CD4-positive, alpha-beta memory T cell (primary cell): ENCODE measurements around the gene EMP1. TPM values are rescaled to one million over a fixed set of nuclear protein-coding genes. Genes with fewer than 3 reads are reported as not detected.

Experiments used
- CTCF ChIA-PET: fragments of 350-600 bp; sonication (Branson Sonifier 250); formaldehyde crosslinking; loops from one replicate; lab custom pipeline; 2021; ENCODE audit warnings: inconsistent platforms; ENCODE audit not compliant: partially characterized antibody; lab: Charles Lee
- POLR2A ChIA-PET: fragments of 350-600 bp; sonication (Branson Sonifier 250); formaldehyde crosslinking; loops from one replicate; lab custom pipeline; 2021; ENCODE audit not compliant: partially characterized antibody; lab: Charles Lee
- DNase-seq, 5 donors: peaks; one replicate each; pipeline versions ENCODE4 v3.0.0 to v3.0.0-alpha.2; 2020 to 2022; ENCODE audit warnings: mixed read lengths in 1 of 5
- H3K27ac ChIP-seq: one replicate; pipeline ENCODE4 v1.7.0; 2013; ENCODE audit warnings: low read depth, low read length
- H3K27me3 ChIP-seq: 2 replicates; pipeline ENCODE4 v1.7.0; 2013; ENCODE audit warnings: mild to moderate bottlenecking, low read length, moderate library complexity; ENCODE audit not compliant: insufficient read depth
- H3K36me3 ChIP-seq: 2 replicates; pipeline ENCODE4 v1.7.0; 2013; ENCODE audit warnings: mild to moderate bottlenecking, low read length, moderate library complexity; ENCODE audit not compliant: insufficient read depth
- H3K4me1 ChIP-seq: 2 replicates; pipeline ENCODE4 v1.7.0; 2013; ENCODE audit warnings: mild to moderate bottlenecking, low read length, moderate library complexity; ENCODE audit not compliant: insufficient read depth
- H3K4me3 ChIP-seq, 2 donors: one replicate each; pipeline ENCODE4 v1.7.0; 2013; ENCODE audit warnings: low read length in 2 of 2, mild to moderate bottlenecking in 1 of 2
- H3K9me3 ChIP-seq, 2 donors: one replicate each; pipeline ENCODE4 v1.7.0; 2013; ENCODE audit warnings: low read length in 2 of 2, control low read depth in 1 of 2; ENCODE audit not compliant: control insufficient read depth in 1 of 2
- H3K27ac Mint-ChIP-seq, 7 donors: one replicate each; pipeline ENCODE4 v1.8.0; 2020 to 2021; ENCODE audit warnings: mixed read lengths in 7 of 7, mild to moderate bottlenecking in 6 of 7, inconsistent platforms in 3 of 7, moderate library complexity in 3 of 7
- H3K27me3 Mint-ChIP-seq, 2 donors: one replicate each; pipeline ENCODE4 v1.8.0; 2020 to 2021; ENCODE audit warnings: mixed read lengths in 2 of 2
- H3K36me3 Mint-ChIP-seq, 2 donors: one replicate each; pipeline ENCODE4 v1.8.0; 2020 to 2021; ENCODE audit warnings: mixed read lengths in 2 of 2, inconsistent platforms in 1 of 2, mild to moderate bottlenecking in 1 of 2
- H3K4me1 Mint-ChIP-seq, 4 donors: one replicate each; pipeline ENCODE4 v1.8.0; 2020 to 2021; ENCODE audit warnings: mixed read lengths in 4 of 4, mild to moderate bottlenecking in 1 of 4
- H3K4me3 Mint-ChIP-seq, 8 donors: one replicate each; pipeline ENCODE4 v1.8.0; 2020 to 2021; ENCODE audit warnings: mixed read lengths in 8 of 8, mild to moderate bottlenecking in 7 of 8, moderate library complexity in 6 of 8, inconsistent platforms in 3 of 8
- H3K9me3 Mint-ChIP-seq, 8 donors: one replicate each; pipeline ENCODE4 v1.8.0; 2020 to 2021; ENCODE audit warnings: mixed read lengths in 8 of 8, mild to moderate bottlenecking in 5 of 8, inconsistent platforms in 3 of 8, moderate library complexity in 1 of 8
- intact Hi-C: fragments of 100-400 bp; cut with micrococcal nuclease; formaldehyde crosslinking; loops from one replicate; pipeline ENCODE4 v1.15.1; 2023
- polyA plus RNA-seq, 2 donors: library from polyadenylated mRNA; unstranded; fragments of 300-500 nt; fragmentation: Illumina TruSeq; gene quantifications; one replicate each; pipeline ENCODE4 v1.2.3, GENCODE V29; 2021
- total RNA-seq, 2 experiments: library from RNA; stranded (reverse); gene quantifications; one replicate each; pipeline ENCODE4 v1.2.3, GENCODE V29; 2021

The EMP1 gene
- total and polyA plus RNA-seq, 4 experiments from 2014 or later, result 0.50 to 5.8 (median 3.2) TPM

GRCh38 chr12:13210236-13211190, 14.0 kb downstream of the EMP1 start:
- Histone ChIP-seq H3K27me3 (no peaks in the 10 kb centered on the region), H3K27ac (no peak overlapping the region), H3K9me3 (no peaks in the 10 kb centered on the region), H3K36me3 (no peaks in the 10 kb centered on the region), H3K4me3 (no peak overlapping the region), H3K4me1 (peaks cover 19% of the 10 kb centered on the region)
- DNase-seq, result no peak
- Mint-ChIP-seq H3K27ac (no peak overlapping the region), H3K4me1 (peaks cover 11 to 28% (median 15%) of the 10 kb centered on the region in 4 donors), H3K4me3 (no peak overlapping the region), H3K9me3 (no peaks in the 10 kb centered on the region), H3K36me3 (no peaks in the 10 kb centered on the region), H3K27me3 (no peaks in the 10 kb centered on the region)
- POLR2A ChIA-PET, result interaction anchor here (4.2 kb wide), 1 partner anchor 110 kb away, joined by 52 read pairs; no protein-coding TSS in a partner anchor
- intact Hi-C loops, result loop anchor here (1.0 to 5.0 kb wide), 4 partner anchors 208 to 452 kb away; partner anchors contain the start of gene HEBP1
- CTCF ChIA-PET, result interaction anchor here (1.8 to 12.1 kb wide), 14 partner anchors 8 to 422 kb away, joined by 6 to 213 read pairs (median 20); partner anchors contain the start of genes EMP1 and GSG1

GRCh38 chr12:13211191-13211858, 14.8 kb downstream of the EMP1 start:
- intact Hi-C loops, result loop anchor here (1.0 to 5.0 kb wide), 4 partner anchors 209 to 451 kb away; partner anchors contain the start of gene HEBP1
- Histone ChIP-seq H3K27me3 (no peaks in the 10 kb centered on the region), H3K9me3 (no peaks in the 10 kb centered on the region), H3K4me3 (no peak overlapping the region), H3K36me3 (no peaks in the 10 kb centered on the region), H3K27ac (no peak overlapping the region), H3K4me1 (peaks cover 15% of the 10 kb centered on the region)
- DNase-seq, result no peak
- Mint-ChIP-seq H3K27me3 (no peaks in the 10 kb centered on the region), H3K27ac (peak overlapping the region in 6 of 7 donors; percentile 19 to 91 (median 79)), H3K4me1 (peaks cover 7 to 20% (median 12%) of the 10 kb centered on the region in 4 donors), H3K4me3 (peak overlapping the region in 6 of 8 donors; percentile 36 to 80 (median 51)), H3K9me3 (no peaks in the 10 kb centered on the region), H3K36me3 (no peaks in the 10 kb centered on the region)
- ChIA-PET CTCF (interaction anchor here (0.9 to 12.1 kb wide), 37 partner anchors 9 to 423 kb away, joined by 3 to 213 read pairs (median 7); partner anchors contain the start of genes EMP1, FAM234B and GSG1), POLR2A (interaction anchor here (0.9 to 4.2 kb wide), 4 partner anchors 111 to 295 kb away, joined by 3 to 52 read pairs (median 4); no protein-coding TSS in a partner anchor)

- Mint-ChIP-seq H3K36me3 (no peaks in the 10 kb centered on the region), H3K4me3 (peak overlapping the region; percentile 12 to 80 (median 47)), H3K27me3 (no peaks in the 10 kb centered on the region), H3K4me1 (peaks cover 5 to 13% (median 7%) of the 10 kb centered on the region in 4 donors), H3K27ac (peak overlapping the region in 6 of 7 donors; percentile 19 to 91 (median 79)), H3K9me3 (no peaks in the 10 kb centered on the region)
- no peaks in the 10 kb centered on the region for H3K36me3 ChIP-seq
- ChIA-PET CTCF (interaction anchor here (0.6 to 12.1 kb wide), 48 partner anchors 10 to 835 kb away, joined by 3 to 213 read pairs (median 4); partner anchors contain the start of genes EMP1, FAM234B and GSG1), POLR2A (interaction anchor here (0.6 to 4.2 kb wide), 8 partner anchors 32 to 425 kb away, joined by 3 to 52 read pairs (median 3); no protein-coding TSS in a partner anchor)
- H3K4me3 ChIP-seq, result no peak overlapping the region
- H3K9me3 ChIP-seq, result no peaks in the 10 kb centered on the region
- intact Hi-C loops, result loop anchor here (1.0 to 5.0 kb wide), 7 partner anchors 114 to 450 kb away; partner anchors contain the start of gene HEBP1
- H3K4me1 ChIP-seq, result peaks cover 10% of the 10 kb centered on the region
- H3K27me3 ChIP-seq, result no peaks in the 10 kb centered on the region
- DNase-seq, result peak; percentile 73 to 78 (median 76)
- no peak overlapping the region for H3K27ac ChIP-seq
Measured at GRCh38 chr12:13211859-13212664, 15.5 kb downstream of the EMP1 start.

GRCh38 chr12:13215056-13215455, 18.5 kb downstream of the EMP1 start:
- Histone ChIP-seq H3K27ac (no peak overlapping the region), H3K36me3 (no peaks in the 10 kb centered on the region), H3K4me3 (no peak overlapping the region), H3K27me3 (no peaks in the 10 kb centered on the region), H3K9me3 (no peaks in the 10 kb centered on the region), H3K4me1 (peaks cover 10% of the 10 kb centered on the region)
- Mint-ChIP-seq H3K27ac (no peak overlapping the region), H3K36me3 (peaks cover 0 to 11% of the 10 kb centered on the region in 2 donors), H3K4me1 (peaks cover 5 to 8% (median 6%) of the 10 kb centered on the region in 4 donors), H3K27me3 (no peaks in the 10 kb centered on the region), H3K4me3 (no peak overlapping the region), H3K9me3 (peaks cover 0 to 5% (median 3%) of the 10 kb centered on the region in 8 donors)
- ChIA-PET POLR2A (no interaction called here), CTCF (interaction anchor here (1.1 to 12.1 kb wide), 6 partner anchors 20 to 301 kb away, joined by 3 to 213 read pairs (median 31); partner anchors contain the start of gene GSG1)
- intact Hi-C loops, result no loop called here
- no peak for DNase-seq

DNA sequence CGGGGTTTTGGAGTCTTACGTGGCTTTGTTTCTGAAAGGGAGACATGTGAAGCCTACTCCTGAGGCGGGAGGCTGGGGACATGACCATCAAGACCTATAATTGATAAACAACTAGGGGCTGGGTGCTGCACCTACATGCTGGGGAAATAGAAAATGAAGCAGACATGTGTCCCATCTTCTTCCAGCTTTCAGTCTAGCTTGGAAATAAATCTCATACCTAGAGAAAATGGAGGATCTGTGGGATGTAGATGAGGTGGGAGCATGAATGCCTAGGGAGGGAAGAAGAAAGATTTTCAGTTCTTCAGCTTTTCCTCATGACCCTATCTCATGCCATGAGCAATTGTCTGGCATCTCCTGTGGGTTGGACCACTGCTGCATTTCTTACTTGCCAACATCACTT, 22.1 kb downstream of the EMP1 start:
- no peaks in the 10 kb centered on the region for H3K36me3 ChIP-seq
- Mint-ChIP-seq H3K36me3 (peaks cover 0 to 11% of the 10 kb centered on the region in 2 donors), H3K27ac (no peak overlapping the region), H3K9me3 (peaks cover 0 to 5% (median 3%) of the 10 kb centered on the region in 8 donors), H3K4me3 (no peak overlapping the region), H3K27me3 (peaks cover 0 to 2% of the 10 kb centered on the region in 2 donors), H3K4me1 (no peaks in the 10 kb centered on the region)
- no peaks in the 10 kb centered on the region for H3K9me3 ChIP-seq
- no peaks in the 10 kb centered on the region for H3K4me1 ChIP-seq
- ChIA-PET CTCF (interaction anchor here (1.1 to 12.1 kb wide), 3 partner anchors 13 to 304 kb away, joined by 3 to 179 read pairs (median 11); no protein-coding TSS in a partner anchor), POLR2A (no interaction called here)
- no peaks in the 10 kb centered on the region for H3K27me3 ChIP-seq
- H3K27ac ChIP-seq, result no peak overlapping the region
- no peak for DNase-seq
- intact Hi-C loops, result no loop called here
- no peak overlapping the region for H3K4me3 ChIP-seq

GRCh38 chr12:13219320-13219719, 22.8 kb downstream of the EMP1 start:
- Histone ChIP-seq H3K27ac (no peak overlapping the region), H3K4me3 (no peak overlapping the region), H3K9me3 (no peaks in the 10 kb centered on the region), H3K36me3 (no peaks in the 10 kb centered on the region), H3K27me3 (no peaks in the 10 kb centered on the region), H3K4me1 (no peaks in the 10 kb centered on the region)
- CTCF ChIA-PET, result interaction anchor here (1.1 to 12.1 kb wide), 3 partner anchors 14 to 305 kb away, joined by 3 to 179 read pairs (median 11); no protein-coding TSS in a partner anchor
- intact Hi-C loops, result no loop called here
- H3K27ac Mint-ChIP-seq, result no peak overlapping the region
- peaks cover 4% of the 10 kb centered on the region in 2 donors for H3K27me3 Mint-ChIP-seq
- H3K4me3 Mint-ChIP-seq, result no peak overlapping the region
- POLR2A ChIA-PET, result no interaction called here
- H3K9me3 Mint-ChIP-seq, result peaks cover 0 to 5% (median 3%) of the 10 kb centered on the region in 8 donors
- DNase-seq, result no peak
- peaks cover 0 to 11% of the 10 kb centered on the region in 2 donors for H3K36me3 Mint-ChIP-seq
- H3K4me1 Mint-ChIP-seq, result no peaks in the 10 kb centered on the region
